Endothelial cell of umbilical vein (primary cell): ENCODE measurements around the gene NEO1. TPM values are rescaled to one million over a fixed set of nuclear protein-coding genes. Genes with fewer than 3 reads are reported as not detected.

Source experiments
- BruUV-seq: library from RNA; stranded (reverse); fragments of 400-500 nt; replicated peaks from 2 replicates; lab custom pipeline; 2021; lab: Mats Ljungman, UMichigan
- CTCF ChIA-PET: fragments of 300-600, 350-600 bp; sonication (Branson Sonifier 250); formaldehyde crosslinking; loops from one replicate; lab custom pipeline; 2021; ENCODE audit warnings: antibody characterized with exemption, inconsistent platforms; lab: Charles Lee
- POLR2A ChIA-PET: fragments of 300-600, 350-600 bp; sonication (Branson Sonifier 250); formaldehyde crosslinking; loops from one replicate; lab custom pipeline; 2021; ENCODE audit warnings: antibody characterized with exemption, inconsistent platforms; lab: Charles Lee
- DNase-seq: peaks from one replicate; pipeline ENCODE4 v3.0.0-alpha.2; 2011; ENCODE audit warnings: low read depth, low spot score
- FAIRE-seq: peaks from 2 replicates; lab custom pipeline; 2011; peaks lifted over from hg19 to GRCh38; lab: Jason Lieb, UNC
- H2AFZ ChIP-seq: 2 replicates; pipeline ENCODE4 v1.6.0; 2012; ENCODE audit warnings: low read depth, low read length, control low read depth, inconsistent platforms
- H3K27ac ChIP-seq: 2 replicates; pipeline ENCODE4 v1.5.1; 2011; ENCODE audit warnings: low read depth, mild to moderate bottlenecking, control low read depth, low read length, moderate library complexity; ENCODE audit not compliant: insufficient read depth
- H3K27me3 ChIP-seq, 2 experiments: 2 replicates each; pipeline versions ENCODE4 v1.6.0 to v1.6.1; 2011; ENCODE audit warnings: low read length in 2 of 2, mixed read lengths in 1 of 2; ENCODE audit not compliant: control insufficient read depth in 2 of 2, insufficient read depth in 2 of 2
- H3K36me3 ChIP-seq, 2 experiments: 2 replicates in 1 of 2; 3 replicates in 1 of 2; pipeline ENCODE4 v1.5.1; 2011; ENCODE audit warnings: low read length in 2 of 2, mild to moderate bottlenecking in 1 of 2, moderate library complexity in 1 of 2; ENCODE audit not compliant: control insufficient read depth in 2 of 2, insufficient read depth in 2 of 2; ENCODE audit errors: extremely low read depth in 1 of 2
- H3K4me1 ChIP-seq: 3 replicates; pipeline ENCODE4 v1.5.1; 2011; ENCODE audit warnings: mild to moderate bottlenecking, low read length; ENCODE audit not compliant: control insufficient read depth, insufficient read depth; ENCODE audit errors: extremely low read depth
- H3K4me2 ChIP-seq: 2 replicates; pipeline ENCODE4 v1.6.1; 2011; ENCODE audit warnings: low read length, control low read depth, mixed read lengths; ENCODE audit not compliant: insufficient read depth
- H3K4me3 ChIP-seq, 3 experiments: fragments of 200-600 bp in 1 of 3; sonication (generic), shearing (Covaris generic) in 1 of 3; replicated peaks in 1 of 3; 2 replicates each; pipeline ENCODE4 v1.5.1; 2011 to 2016; ENCODE audit warnings: control low read depth in 3 of 3, low read length in 3 of 3, mild to moderate bottlenecking in 2 of 3, inconsistent platforms in 1 of 3, low read depth in 1 of 3, moderate library complexity in 1 of 3; ENCODE audit not compliant: insufficient read depth in 1 of 3
- H3K79me2 ChIP-seq: 2 replicates; pipeline ENCODE4 v1.6.0; 2012; ENCODE audit warnings: low read length, inconsistent platforms; ENCODE audit not compliant: control insufficient read depth, insufficient read depth
- H3K9ac ChIP-seq: replicated peaks from 2 replicates; pipeline ENCODE3; 2011; ENCODE audit warnings: low read length, control low read depth; ENCODE audit not compliant: insufficient read depth; ENCODE audit errors: extremely low read depth
- H3K9me1 ChIP-seq: replicated peaks from 3 replicates; pipeline ENCODE4 v1.6.0; 2011; ENCODE audit warnings: mild to moderate bottlenecking, low read length; ENCODE audit not compliant: control insufficient read depth, insufficient read depth; ENCODE audit errors: extremely low read depth
- H3K9me3 ChIP-seq: replicated peaks from 2 replicates; pipeline ENCODE4 v1.5.1; 2012; ENCODE audit warnings: low read length, inconsistent platforms; ENCODE audit not compliant: control insufficient read depth, insufficient read depth
- H4K20me1 ChIP-seq: replicated peaks from 2 replicates; pipeline ENCODE3; 2011; ENCODE audit warnings: mild to moderate bottlenecking, low read length; ENCODE audit not compliant: control insufficient read depth, insufficient read depth; ENCODE audit errors: extremely low read depth
- EZH2 ChIP-seq: IDR thresholded peaks from 2 replicates; pipeline ENCODE4 v1.6.1; 2012; ENCODE audit warnings: borderline replicate concordance, low read depth, mild to moderate bottlenecking, moderate library complexity, low read length, inconsistent platforms; ENCODE audit not compliant: severe bottlenecking
- FOS ChIP-seq: IDR thresholded peaks from 2 replicates; pipeline ENCODE4 v1.6.1; 2011; ENCODE audit warnings: mild to moderate bottlenecking, low read length, moderate library complexity, borderline replicate concordance; ENCODE audit not compliant: insufficient read depth
- GATA2 ChIP-seq: IDR thresholded peaks from 2 replicates; pipeline ENCODE4 v1.7.0; 2011; ENCODE audit warnings: low read depth, mild to moderate bottlenecking, moderate library complexity, mixed read lengths, low read length; ENCODE audit not compliant: insufficient read length, insufficient read depth
- JUN ChIP-seq: IDR thresholded peaks from 2 replicates; pipeline ENCODE4 v1.6.1; 2011; ENCODE audit warnings: borderline replicate concordance, low read depth; ENCODE audit not compliant: insufficient read length, insufficient read depth
- MYC ChIP-seq: IDR thresholded peaks from one replicate; pipeline ENCODE4 v1.6.1; 2011; ENCODE audit warnings: mild to moderate bottlenecking, low read depth, low read length
- POLR2A ChIP-seq: IDR thresholded peaks from 2 replicates; pipeline ENCODE4 v1.6.1; 2012; ENCODE audit warnings: low read depth, mild to moderate bottlenecking, control low read depth, low read length
- POLR2AphosphoS5 ChIP-seq: IDR thresholded peaks from 2 replicates; pipeline ENCODE4 v1.6.1; 2012; ENCODE audit warnings: low read depth, mild to moderate bottlenecking, control low read depth, low read length, moderate library complexity; ENCODE audit not compliant: insufficient read depth
- dilution Hi-C: fragments of 300-500 bp; cut with MboI; formaldehyde crosslinking; loops from one replicate; pipeline ENCODE4 v1.15.0; 2019; ENCODE audit warnings: low sequenced_read_pairs; ENCODE audit not compliant: extremely low pct_ligation_motif_present
- intact Hi-C: fragments of 100-400 bp; cut with micrococcal nuclease; formaldehyde crosslinking; loops from one replicate; pipeline ENCODE4 v1.10.0; 2022
- polyA plus RNA-seq, 4 experiments: library from polyadenylated mRNA; depleted of rRNA in 3 of 4; stranded (reverse) in 3 of 4; unstranded in 1 of 4; fragments of >200 nt; gene quantifications; 2 replicates each; pipeline versions ENCODE4 v1.2.1 to v1.2.3, GENCODE V29; 2011 to 2012; ENCODE audit warnings: missing spikeins in 1 of 4
- total RNA-seq: library from RNA; stranded (reverse); gene quantifications from 2 replicates; pipeline ENCODE4 v1.2.3, GENCODE V29; 2021
- TF ChIP-seq, protein P1 (sequence below): IDR thresholded peaks from 2 replicates; pipeline ENCODE4 v1.6.1; 2011; ENCODE audit not compliant: insufficient read depth, insufficient read length
- TF ChIP-seq, protein P2 (sequence below), 2 donors: IDR thresholded peaks; 1 replicate in 1 of 2; 2 replicates in 1 of 2; pipeline ENCODE4 v1.5.1; 2011; ENCODE audit warnings: low read length in 2 of 2, mild to moderate bottlenecking in 2 of 2, moderate library complexity in 2 of 2, control low read depth in 1 of 2, inconsistent platforms in 1 of 2, low read depth in 1 of 2; ENCODE audit not compliant: insufficient read depth in 1 of 2; ENCODE audit errors: extremely low read depth in 1 of 2

NEO1 gene
- total and polyA plus RNA-seq, 2 donors (not counting 3 experiments of a cell fraction or from before 2014, with no cell fraction given): 0.12 to 0.35 TPM

DNA sequence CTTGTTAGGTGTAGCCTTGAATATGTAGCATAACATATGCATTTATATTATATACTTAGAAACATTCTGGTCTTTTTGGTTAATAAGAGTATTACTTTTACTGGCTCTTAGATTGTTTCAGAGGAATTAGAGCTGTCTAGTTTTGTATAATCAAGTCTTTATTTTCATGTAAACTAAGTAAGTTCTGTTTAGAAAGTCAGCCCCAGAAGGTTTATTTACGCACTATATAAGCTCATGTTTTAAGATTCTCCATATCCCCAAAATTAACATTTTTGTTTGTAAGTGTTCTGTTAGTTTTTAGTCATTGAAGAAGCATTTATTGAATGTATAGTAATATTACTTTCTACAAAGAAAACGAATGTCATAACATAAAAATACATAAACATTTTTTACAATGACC lies 158.4 kb downstream of the NEO1 start:
- H3K27ac ChIP-seq: no peak overlapping the region
- H2AFZ ChIP-seq: no peak overlapping the region
- no peaks in the 10 kb centered on the region for H3K27me3 ChIP-seq
- ChIA-PET POLR2A (no interaction called here), CTCF (interaction anchor here (0.9 to 1.5 kb wide), 3 partner anchors 10 to 30 kb away, joined by 3 to 5 read pairs (median 3); no protein-coding TSS in a partner anchor)
- H3K9ac ChIP-seq: no peak overlapping the region
- H3K9me1 ChIP-seq: no peaks in the 10 kb centered on the region
- no peaks in the 10 kb centered on the region for H3K36me3 ChIP-seq
- no peak for DNase-seq
- no peaks in the 10 kb centered on the region for H3K4me1 ChIP-seq
- no peak for FAIRE-seq
- no peaks in the 10 kb centered on the region for H3K79me2 ChIP-seq
- TF ChIP-seq, protein P1, sequence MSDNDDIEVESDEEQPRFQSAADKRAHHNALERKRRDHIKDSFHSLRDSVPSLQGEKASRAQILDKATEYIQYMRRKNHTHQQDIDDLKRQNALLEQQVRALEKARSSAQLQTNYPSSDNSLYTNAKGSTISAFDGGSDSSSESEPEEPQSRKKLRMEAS: no peak
- no peak for TF ChIP-seq EZH2
- no peak for TF ChIP-seq GATA2
- BruUV-seq: no TSS peak
- no peaks in the 10 kb centered on the region for H3K9me3 ChIP-seq
- intact Hi-C loops: no loop called here
- H3K4me2 ChIP-seq: no peak overlapping the region
- dilution Hi-C loops: no loop called here
- H3K4me3 ChIP-seq: no peak overlapping the region
- no peaks in the 10 kb centered on the region for H4K20me1 ChIP-seq

DNA sequence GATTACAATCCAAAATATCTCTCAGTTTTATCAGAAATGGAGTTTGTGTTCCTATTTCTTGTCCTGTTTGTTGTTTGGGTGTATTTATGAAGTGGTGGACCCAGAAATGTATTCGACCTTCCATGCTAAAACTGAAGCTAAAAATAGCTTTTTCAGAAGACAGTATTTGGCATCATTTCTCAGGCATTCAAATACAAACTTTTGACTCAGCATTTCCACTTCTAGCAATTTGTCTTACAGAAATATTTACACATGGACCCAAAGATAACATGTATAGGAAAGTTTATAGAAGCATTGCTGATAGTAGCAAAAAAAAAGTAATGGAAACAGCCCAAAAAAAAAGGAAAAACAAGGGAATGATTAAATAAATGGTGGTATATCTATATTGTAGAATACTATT lies 160.2 kb downstream of the NEO1 start:
- Histone ChIP-seq H3K4me3 (no peak overlapping the region), H4K20me1 (no peaks in the 10 kb centered on the region), H3K4me2 (no peak overlapping the region), H3K27ac (no peak overlapping the region), H3K4me1 (no peaks in the 10 kb centered on the region), H3K36me3 (no peaks in the 10 kb centered on the region), H3K9ac (no peak overlapping the region), H2AFZ (no peak overlapping the region), H3K79me2 (no peaks in the 10 kb centered on the region), H3K9me3 (no peaks in the 10 kb centered on the region), H3K27me3 (no peaks in the 10 kb centered on the region), H3K9me1 (no peaks in the 10 kb centered on the region)
- ChIA-PET CTCF (interaction anchor here (1.2 kb wide), 1 partner anchor 27 kb away, joined by 3 read pairs; no protein-coding TSS in a partner anchor), POLR2A (no interaction called here)
- DNase-seq (no peak), FAIRE-seq (no peak)
- no TSS peak for BruUV-seq
- intact Hi-C loops (no loop called here), dilution Hi-C loops (no loop called here)
- TF ChIP-seq, protein P1: no peak
- no peak for TF ChIP-seq EZH2
- TF ChIP-seq, protein P2, sequence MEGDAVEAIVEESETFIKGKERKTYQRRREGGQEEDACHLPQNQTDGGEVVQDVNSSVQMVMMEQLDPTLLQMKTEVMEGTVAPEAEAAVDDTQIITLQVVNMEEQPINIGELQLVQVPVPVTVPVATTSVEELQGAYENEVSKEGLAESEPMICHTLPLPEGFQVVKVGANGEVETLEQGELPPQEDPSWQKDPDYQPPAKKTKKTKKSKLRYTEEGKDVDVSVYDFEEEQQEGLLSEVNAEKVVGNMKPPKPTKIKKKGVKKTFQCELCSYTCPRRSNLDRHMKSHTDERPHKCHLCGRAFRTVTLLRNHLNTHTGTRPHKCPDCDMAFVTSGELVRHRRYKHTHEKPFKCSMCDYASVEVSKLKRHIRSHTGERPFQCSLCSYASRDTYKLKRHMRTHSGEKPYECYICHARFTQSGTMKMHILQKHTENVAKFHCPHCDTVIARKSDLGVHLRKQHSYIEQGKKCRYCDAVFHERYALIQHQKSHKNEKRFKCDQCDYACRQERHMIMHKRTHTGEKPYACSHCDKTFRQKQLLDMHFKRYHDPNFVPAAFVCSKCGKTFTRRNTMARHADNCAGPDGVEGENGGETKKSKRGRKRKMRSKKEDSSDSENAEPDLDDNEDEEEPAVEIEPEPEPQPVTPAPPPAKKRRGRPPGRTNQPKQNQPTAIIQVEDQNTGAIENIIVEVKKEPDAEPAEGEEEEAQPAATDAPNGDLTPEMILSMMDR (IDR thresholded peaks at IDR 0.05; ENCODE audit: extremely low read depth in 1 of 2, insufficient read depth in 1 of 2, low read depth in 1 of 2, low read length in 2 of 2): no peak
- TF ChIP-seq MYC: no peak
- no peak for TF ChIP-seq POLR2AphosphoS5
- TF ChIP-seq POLR2A: no peak
- TF ChIP-seq JUN: no peak
- no peak for TF ChIP-seq GATA2
- no peak for TF ChIP-seq FOS
